PFSK-1 (cell line): ENCODE data around the gene IQCE.

Source experiments
- POLR2AphosphoS5 ChIP-seq: IDR thresholded peaks from 2 replicates; pipeline ENCODE4 v1.6.1; 2012; ENCODE audit warnings: low read depth, mild to moderate bottlenecking, control low read depth, low read length, moderate library complexity
- SIN3A ChIP-seq: IDR thresholded peaks from 2 replicates; pipeline ENCODE4 v1.6.1; 2012; ENCODE audit warnings: mild to moderate bottlenecking, low read length, moderate library complexity, borderline replicate concordance; ENCODE audit not compliant: insufficient read depth

DNA sequence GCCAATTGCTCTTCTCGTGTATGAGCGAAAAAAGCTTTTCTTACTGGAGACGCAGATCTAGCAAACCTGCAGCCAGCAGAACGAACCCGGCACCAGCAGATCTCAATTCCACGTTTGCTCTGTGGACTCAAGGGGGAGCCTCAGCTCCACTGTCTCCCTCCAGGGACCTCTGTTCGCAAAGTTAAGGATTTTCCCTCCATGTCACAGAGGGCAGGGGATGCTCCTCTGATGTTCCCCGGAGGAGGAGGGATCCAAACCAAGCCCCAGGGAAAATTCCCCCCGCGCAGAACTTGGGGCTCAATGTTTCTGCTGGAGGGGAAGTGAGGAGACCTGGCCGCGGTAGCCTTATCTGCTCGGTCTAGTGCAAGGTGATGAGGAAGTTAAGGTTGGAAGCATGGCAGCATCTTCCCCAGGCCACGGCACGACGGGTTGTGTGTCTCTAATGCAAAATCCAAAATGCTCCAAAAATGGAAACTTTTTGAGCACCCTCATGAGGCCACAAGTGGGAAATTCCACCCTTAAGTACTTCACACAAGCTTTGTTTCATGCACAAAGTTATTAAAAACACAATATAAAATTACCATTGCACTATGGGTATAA, 9.0 kb downstream of the IQCE start:
- TF ChIP-seq POLR2AphosphoS5 (no peak), SIN3A (no peak)
